T-helper 1 cell (primary cell): ENCODE measurements around the gene VDAC1.
"Not testable (repeated sequence)": the region's sequence is repeated elsewhere in the genome, so short reads cannot be mapped to it uniquely, and the experiment has no call there.

ENCODE experiments used
- DNase-seq, 5 donors: peaks; one replicate each; pipeline ENCODE4 v3.0.0-alpha.2; 2012 to 2020
- total RNA-seq, 4 donors: gene quantifications; one replicate each; lab custom pipeline; 2026; lab: John Stamatoyannopoulos, UW

VDAC1 gene, protein sequence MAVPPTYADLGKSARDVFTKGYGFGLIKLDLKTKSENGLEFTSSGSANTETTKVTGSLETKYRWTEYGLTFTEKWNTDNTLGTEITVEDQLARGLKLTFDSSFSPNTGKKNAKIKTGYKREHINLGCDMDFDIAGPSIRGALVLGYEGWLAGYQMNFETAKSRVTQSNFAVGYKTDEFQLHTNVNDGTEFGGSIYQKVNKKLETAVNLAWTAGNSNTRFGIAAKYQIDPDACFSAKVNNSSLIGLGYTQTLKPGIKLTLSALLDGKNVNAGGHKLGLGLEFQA
- 46.0 to 68.9 (median 49.8) reads per million in 4 donors for total RNA-seq

- peak; percentile 73 to 86 (median 83) for DNase-seq
Measured at GRCh38 chr5:134004626-134005416, at the start of gene VDAC1. TSS of gene VDAC1 (minus strand) at chr5:134004975. CDS start at chr5:133993012, 11,963 bp downstream.

DNA sequence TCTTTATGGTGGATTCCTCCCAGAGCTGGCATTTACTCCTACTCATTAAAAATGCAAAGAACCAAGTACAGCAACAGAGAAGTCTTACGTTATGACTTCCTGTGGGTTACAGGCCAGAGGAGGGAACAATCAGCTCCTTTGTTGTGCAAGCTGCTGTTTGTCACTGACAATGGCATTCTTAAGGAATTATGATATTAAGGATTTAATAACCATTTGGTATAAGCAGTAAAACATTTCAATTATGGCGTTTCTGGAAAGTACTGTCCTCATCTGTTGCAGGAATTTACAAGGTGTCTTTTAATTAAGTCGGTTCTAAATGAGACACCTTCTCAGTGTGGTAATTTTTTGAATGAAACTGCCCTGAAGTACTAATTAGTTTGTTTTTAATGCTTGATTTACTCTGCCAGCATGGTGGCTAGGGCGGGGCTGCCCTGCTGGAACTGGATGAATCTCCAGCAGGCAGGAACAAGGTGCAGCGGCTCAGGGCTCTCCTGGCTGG is 49.1 kb upstream of the VDAC1 start:
- no peak for DNase-seq

- no peak for DNase-seq
Measured at GRCh38 chr5:134053314-134053839, 48.6 kb upstream of the VDAC1 start.

DNA sequence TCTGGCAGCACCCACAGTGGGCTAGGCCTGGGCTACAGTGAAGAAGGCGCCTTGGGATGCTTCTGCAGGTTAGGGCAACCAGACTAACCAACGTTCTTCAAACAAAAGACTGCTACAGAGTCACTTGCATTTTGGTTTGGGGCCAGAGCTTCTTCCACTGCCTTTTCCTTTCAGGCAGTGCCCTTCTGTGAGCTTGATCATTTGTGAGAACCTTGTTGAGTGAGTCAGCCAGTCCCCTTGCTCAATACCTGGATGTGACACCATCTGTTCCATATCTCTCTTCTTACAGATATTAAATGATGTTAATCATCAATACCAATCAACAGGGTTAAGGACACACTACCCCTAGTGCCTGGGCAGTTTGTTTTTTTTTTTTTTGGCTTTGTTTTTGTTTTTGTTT is 46.5 kb upstream of the VDAC1 start:
- no peak for DNase-seq

DNA sequence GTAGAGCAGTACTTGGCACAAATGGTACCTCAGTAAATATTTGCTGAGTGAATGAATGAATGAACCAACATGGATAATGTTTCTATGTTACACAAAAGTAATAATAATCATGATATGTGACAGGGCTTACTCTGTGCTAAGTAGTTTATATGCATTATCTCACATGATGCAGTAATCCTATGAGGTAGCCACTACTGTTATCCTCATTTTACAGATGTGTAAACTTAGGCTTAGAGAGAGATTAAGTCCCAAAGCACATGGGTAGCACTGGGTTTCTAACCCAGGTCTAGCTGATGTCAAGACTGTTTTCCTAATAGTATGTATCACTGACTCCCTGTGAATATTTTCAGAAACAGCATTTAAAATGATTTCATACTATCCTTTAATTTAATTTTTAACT is 44.1 kb upstream of the VDAC1 start:
- DNase-seq = no peak

GRCh38 chr5:134047687-134048056 is 42.9 kb upstream of the VDAC1 start:
- DNase-seq = no peak

DNA sequence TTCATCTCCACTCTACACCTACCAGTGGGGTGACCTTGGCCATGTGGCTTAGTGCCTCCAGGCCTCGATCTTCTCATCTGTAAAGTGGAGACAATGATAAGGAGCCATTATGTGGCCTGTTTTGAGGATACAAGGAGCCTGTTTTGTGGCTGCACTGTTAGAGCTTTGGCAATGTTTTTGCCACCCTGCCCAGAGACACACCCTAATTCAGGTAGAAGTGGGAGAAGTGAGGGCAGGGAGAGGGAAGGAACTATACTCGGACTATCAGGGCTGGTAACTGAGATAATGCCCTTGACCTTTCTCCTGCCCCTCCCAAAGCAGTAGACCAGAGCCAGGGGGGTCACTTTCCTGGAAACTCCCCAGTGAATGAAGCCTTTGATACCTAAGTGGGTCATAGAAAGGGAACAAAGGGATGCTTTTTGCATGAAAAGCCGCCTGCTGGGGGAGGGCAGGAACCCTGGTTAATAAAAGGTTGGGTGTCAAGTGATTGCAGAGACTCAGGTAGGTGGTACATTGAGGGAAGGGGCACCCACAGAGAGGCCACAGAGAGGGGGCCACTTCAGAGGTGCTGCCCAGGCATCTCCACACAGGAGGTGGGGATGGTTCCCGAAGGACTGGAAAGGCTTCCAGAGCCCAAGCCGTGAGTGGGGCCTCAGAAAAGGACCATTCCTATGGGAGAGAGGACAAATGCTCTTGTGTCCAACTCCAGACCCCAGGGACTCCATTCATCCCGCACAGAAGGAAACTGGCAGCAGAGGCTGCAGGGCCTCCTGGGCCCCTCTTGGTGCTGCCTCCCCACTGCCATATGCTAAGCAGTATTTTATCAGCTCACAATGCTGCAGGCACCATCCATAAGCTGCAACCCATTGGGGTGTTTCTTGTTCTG is 42.3 kb upstream of the VDAC1 start:
- no peak for DNase-seq

- no peak for DNase-seq
Measured at GRCh38 chr5:134046330-134046729, 41.6 kb upstream of the VDAC1 start.

DNA sequence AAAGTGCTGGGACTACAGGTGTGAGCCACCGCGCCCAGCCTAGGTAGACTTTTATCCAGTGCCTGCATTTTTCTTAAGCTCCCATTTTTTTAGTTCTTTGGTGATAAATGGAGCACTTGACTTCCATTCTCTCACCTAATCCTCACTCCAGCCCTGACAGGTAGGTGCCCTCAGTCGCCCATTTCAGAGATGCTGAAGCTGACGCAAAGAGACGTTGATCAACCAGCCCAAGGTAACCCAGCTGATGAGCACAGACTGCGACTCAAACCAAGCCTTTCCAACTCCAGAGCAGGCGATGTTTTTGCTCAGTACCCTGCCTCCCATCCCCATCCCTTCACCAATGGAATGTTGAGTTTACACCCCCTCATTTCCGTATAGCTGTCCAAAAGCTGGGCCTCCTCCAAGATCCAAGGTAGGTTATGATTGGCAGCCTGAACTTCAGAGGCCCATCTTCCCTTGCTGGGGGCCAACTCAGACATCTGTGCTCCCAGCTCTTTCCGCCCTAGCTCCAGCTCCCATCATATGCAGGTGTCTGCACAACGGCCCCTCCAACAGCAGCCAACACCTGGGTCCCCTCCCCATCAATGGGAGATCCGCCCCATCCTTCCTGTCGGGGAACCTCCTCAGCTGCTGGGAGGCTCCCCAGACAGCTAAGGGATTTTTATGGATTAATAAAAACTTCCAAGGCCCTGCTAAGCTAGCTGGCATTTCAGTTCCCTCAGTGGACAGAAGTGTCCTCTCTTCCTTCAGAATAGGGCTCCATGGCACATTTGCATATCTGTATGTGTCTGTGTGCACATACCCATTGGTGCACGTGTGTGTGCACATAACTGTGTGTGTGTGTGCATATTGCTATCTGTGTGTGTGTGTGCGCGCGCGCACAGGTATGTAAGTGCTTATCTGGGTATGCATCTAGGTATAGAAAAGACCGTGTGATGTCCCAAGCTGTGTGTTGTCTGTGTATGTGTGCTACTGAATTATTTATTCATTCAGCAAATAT is 39.3 kb upstream of the VDAC1 start:
- no peak for DNase-seq

DNA sequence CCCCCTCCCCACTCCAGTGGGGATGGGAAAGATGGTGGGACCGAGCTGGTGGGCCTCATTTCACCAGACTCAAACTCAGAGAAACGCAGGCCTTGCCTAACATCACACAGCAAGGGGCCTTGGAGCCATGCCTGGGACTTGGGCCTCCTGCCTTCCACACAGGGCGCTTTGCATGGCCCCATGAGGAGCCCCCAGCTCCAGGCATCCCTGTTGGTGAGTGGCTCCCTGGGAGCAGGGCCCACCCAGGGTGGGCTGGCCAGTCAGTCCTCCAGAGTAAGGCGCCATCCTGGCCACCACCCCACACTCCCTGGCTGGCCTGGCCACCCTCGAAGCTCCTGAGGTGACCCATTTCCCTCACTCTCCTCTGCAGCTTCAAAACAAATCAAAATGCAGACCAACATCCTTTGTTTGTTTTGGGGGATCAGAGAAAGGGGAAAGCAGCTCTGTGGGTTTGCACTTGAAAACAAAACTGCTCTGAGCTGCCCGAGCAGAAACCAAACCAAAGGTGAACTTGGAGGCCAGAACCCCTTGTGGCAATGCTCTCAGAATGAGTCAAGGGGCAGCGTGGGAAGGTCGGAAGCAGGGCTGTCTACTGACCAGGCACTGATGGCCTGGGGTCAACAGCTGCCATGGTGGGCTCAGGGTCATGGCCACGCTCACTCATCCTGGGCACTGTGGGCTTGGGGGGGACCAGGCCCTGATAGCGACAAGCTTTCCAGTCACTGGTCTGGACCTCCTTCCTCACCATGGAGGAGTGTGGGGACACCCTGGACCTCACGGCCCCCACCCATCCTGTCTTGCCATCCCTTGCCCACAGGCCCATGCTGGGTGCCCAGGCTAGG is 37.0 kb upstream of the VDAC1 start:
- DNase-seq = no peak

GRCh38 chr5:134038138-134038537 is 33.4 kb upstream of the VDAC1 start:
- no peak for DNase-seq

DNA sequence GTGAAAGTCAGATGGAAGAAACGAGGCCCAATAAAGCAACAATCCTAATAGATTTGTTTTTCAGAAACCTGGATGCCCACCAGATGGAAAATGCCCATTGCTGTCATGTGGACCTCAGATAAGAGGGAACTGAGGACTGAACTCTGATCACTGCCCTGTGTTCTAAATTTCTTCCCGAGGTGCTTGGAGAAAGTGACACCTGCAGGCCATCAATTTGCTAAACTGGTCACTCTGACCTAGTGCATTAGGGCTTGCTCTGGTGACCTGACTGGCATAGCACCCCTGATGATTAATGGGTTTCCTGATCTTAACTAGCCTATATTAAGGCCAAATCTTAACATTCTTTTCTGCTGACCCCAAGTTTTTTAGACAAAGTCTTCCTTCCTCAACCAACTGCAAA is 32.4 kb upstream of the VDAC1 start:
- no peak for DNase-seq

- no peak for DNase-seq
Measured at GRCh38 chr5:134034326-134034725, 29.6 kb upstream of the VDAC1 start.

DNA sequence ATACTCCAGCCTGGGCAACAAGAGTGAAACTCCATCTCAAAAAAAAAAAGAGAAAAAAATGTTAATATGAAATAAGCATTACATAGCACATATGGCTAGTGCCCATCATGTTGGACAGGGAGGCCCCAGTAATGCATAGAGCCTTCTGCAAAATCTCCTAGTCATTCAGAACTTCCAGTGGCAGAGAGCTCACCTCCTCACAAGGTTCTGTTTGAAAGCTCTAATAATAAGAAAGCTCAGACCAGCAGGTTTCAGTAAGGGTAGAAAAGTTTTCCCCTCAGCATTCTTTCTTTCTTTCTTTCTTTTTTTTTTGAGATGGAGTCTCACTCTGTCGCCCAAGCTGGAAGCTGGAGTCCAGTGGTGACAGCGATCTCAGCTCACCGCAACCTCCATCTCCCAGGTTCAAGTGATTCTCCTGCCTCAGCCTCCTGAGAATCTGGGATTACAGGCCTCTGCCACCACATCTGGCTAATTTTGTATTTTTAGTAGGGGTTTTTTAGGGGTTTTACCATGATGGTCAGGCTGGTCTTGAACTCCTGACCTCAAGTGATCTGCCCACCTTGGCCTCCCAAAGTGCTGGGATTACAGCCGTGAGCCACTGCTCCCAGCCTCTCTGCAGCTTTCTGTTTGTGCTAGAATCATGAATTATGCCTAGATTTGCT is 25.7 kb upstream of the VDAC1 start:
- not testable (repeated sequence) for DNase-seq

DNA sequence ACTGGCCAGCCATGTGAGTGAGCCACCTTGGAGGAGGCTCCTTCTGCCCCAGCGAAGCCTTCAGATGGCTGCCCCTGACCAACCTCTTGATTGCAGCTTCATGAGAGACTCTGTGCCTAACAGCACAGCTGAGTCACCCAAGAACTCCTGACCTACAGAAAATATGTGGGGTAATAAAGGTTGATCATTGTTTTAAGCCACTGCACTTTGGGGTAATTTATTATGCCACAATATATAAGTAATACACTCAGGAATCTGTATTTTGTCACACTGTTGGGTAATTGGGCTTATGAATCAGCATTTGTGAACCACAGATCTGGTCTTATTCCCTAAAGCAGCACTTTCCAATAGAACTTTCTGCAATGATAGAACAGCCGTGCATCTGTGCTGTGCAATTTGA is 24.4 kb upstream of the VDAC1 start:
- no peak for DNase-seq

- DNase-seq = no peak
Measured at GRCh38 chr5:134028496-134028895, 23.7 kb upstream of the VDAC1 start.

- DNase-seq = no peak
Measured at GRCh38 chr5:134027288-134027615, 22.5 kb upstream of the VDAC1 start.

DNA sequence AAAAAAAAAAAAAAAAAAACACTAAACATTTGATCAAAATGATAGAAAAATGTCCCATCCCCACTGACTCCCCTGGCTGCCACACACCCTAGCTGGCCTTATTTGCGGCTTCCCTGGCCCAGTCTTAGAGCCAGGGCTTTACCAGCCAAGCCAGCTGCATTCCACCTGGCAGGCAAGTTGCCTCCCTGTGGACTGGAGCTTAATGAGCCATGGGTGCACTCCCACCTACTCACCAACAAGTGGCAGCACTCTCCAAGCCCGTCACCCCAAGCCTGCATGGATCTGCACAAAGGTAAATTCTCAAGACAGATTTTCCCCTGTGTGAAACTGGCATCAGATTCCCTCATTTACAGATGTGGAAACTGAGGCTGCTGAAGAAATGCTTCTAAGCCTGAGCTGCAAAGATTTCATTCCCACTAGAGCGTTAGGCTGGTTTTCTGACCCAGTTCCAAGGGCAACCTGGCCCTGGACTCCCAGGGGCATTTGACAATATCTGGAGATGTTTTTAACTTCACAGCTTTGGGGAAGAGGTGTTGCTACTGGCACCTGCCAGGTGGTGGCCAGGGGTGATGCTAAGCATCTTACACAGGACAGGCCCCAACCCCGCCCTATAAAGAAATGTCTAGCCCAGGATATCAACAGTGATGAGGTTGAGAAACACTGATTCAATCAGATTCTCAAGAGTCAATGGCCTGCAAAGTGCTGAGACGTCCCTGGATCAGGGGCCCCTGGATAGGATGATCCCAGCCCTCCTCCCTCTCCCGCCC is 21.9 kb upstream of the VDAC1 start:
- peak in 3 of 5 donors; percentile 24 to 47 (median 34) for DNase-seq

DNA sequence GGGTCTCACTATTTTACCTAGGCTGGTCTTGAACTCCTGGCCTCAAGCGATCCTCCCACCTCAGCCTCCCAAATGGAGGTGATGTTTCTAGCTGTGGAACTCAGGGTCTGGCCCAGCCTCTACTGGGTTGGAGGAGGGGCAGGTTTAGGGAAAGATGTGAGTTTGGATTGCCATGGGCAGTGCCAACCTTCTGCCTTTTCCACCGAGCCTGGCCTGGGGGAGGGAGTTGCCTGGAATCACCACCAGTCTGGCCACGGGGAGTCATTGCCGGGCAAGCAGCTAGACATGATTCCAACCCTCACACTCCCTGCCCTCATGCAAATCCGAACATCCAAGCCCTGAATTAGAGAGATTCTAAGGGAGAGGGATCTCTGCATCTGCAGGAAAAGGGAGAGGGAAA is 21.0 kb upstream of the VDAC1 start:
- DNase-seq = no peak
